GM19463 (cell line): ENCODE measurements around the gene AATK.

ENCODE experiments used
- ATAC-seq: cut with Tn5 transposase; IDR thresholded peaks from one replicate; pipeline ENCODE4 v1.9.1; 2021; ENCODE audit warnings: mild to moderate bottlenecking, moderate library complexity; ENCODE audit not compliant: unreplicated experiment

The AATK gene

GRCh38 chr17:81166033-81166492 lies at the start of gene AATK:
Gene AATK, minus strand, starts transcription at chr17:81166221. Its CDS starts 229 bp downstream, at chr17:81165992.
- no peak for ATAC-seq

GRCh38 chr17:81213978-81214377 lies 48.0 kb upstream of the AATK start:
- no peak for ATAC-seq

- no peak for ATAC-seq
These were observed 46.3 kb upstream of the AATK start for GRCh38 chr17:81212365-81212764.

GRCh38 chr17:81210868-81211267 lies 44.8 kb upstream of the AATK start:
- ATAC-seq: no peak

- no peak for ATAC-seq
These were observed 44.4 kb upstream of the AATK start for GRCh38 chr17:81210466-81210865.

- no peak for ATAC-seq
These were observed 43.1 kb upstream of the AATK start for GRCh38 chr17:81209141-81209540.

GRCh38 chr17:81208651-81209050 lies 42.6 kb upstream of the AATK start:
- ATAC-seq: no peak

GRCh38 chr17:81207610-81208581 lies 41.9 kb upstream of the AATK start:
- no peak for ATAC-seq

GRCh38 chr17:81206657-81207056 lies 40.6 kb upstream of the AATK start:
- ATAC-seq: no peak

- no peak for ATAC-seq
These were observed 40.1 kb upstream of the AATK start for GRCh38 chr17:81206166-81206565.

- ATAC-seq: no peak
These were observed 38.6 kb upstream of the AATK start for GRCh38 chr17:81204578-81204977.

- no peak for ATAC-seq
These were observed 37.1 kb upstream of the AATK start for GRCh38 chr17:81203136-81203535.

- ATAC-seq: no peak
These were observed 36.3 kb upstream of the AATK start for GRCh38 chr17:81202318-81202717.

GRCh38 chr17:81200695-81201580 lies 34.9 kb upstream of the AATK start:
- no peak for ATAC-seq

- no peak for ATAC-seq
These were observed 34.2 kb upstream of the AATK start for GRCh38 chr17:81200201-81200600.

GRCh38 chr17:81199482-81199830 lies 33.4 kb upstream of the AATK start:
- no peak for ATAC-seq

GRCh38 chr17:81198826-81199481 lies 32.9 kb upstream of the AATK start:
- no peak for ATAC-seq

GRCh38 chr17:81197831-81198490 lies 31.9 kb upstream of the AATK start:
- no peak for ATAC-seq

- ATAC-seq: no peak
These were observed 31.4 kb upstream of the AATK start for GRCh38 chr17:81197409-81197795.
